ENCODE data around the gene PLD1.

Gene PLD1

GRCh38 chr3:171763392-171763791 lies 46.9 kb downstream of the PLD1 start:
- Histone ChIP-seq H3K36me3 (ENCODE audit: insufficient read depth, low read length) (no peaks in the 10 kb centered on the region), H3K27ac (ENCODE audit: low read depth, low read length) (no peak overlapping the region), H3K4me1 (ENCODE audit: insufficient read depth, low read length) (no peaks in the 10 kb centered on the region), H3K4me3 (ENCODE audit: low read length) (no peak overlapping the region), H3K27me3 (ENCODE audit: insufficient read depth, low read length) (no peaks in the 10 kb centered on the region), H3K9me3 (ENCODE audit: insufficient read depth, low read depth, low read length) (no peaks in the 10 kb centered on the region), H3K9ac (ENCODE audit: low read depth, low read length) (no peak overlapping the region)
- WGBS = no CpG with 5 or more reads among the region's 2 CpGs

GRCh38 chr3:171760477-171760876 lies 49.8 kb downstream of the PLD1 start:
- 96% methylated on average over 2 of the region's 2 CpGs for WGBS
- H3K36me3 ChIP-seq (ENCODE audit: insufficient read depth, low read length) = no peaks in the 10 kb centered on the region
- H3K27ac ChIP-seq (ENCODE audit: low read depth, low read length) = no peak overlapping the region
- H3K4me3 ChIP-seq (ENCODE audit: low read length) = no peak overlapping the region
- H3K9me3 ChIP-seq (ENCODE audit: insufficient read depth, low read depth, low read length) = no peaks in the 10 kb centered on the region
- no peaks in the 10 kb centered on the region for H3K4me1 ChIP-seq (ENCODE audit: insufficient read depth, low read length)
- no peaks in the 10 kb centered on the region for H3K27me3 ChIP-seq (ENCODE audit: insufficient read depth, low read length)
- H3K9ac ChIP-seq (ENCODE audit: low read depth, low read length) = no peak overlapping the region

DNA sequence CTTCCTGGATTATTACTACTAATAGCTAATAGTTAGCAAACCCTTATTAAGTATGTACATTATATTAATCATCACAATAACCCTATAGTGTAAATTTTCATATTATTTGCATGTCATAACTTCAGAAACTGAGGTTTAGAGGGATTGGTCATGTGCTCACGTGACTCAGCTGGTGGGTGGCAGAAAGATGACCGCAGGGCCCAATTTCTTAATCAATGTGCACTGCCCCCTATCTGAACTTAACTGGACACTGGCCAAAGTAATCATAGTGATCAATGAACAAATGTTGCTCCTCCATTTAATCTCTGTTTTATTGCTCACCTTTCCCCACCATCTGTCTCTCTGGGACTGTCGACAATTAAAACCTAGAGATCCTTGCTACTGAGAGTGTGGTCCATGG lies 52.2 kb downstream of the PLD1 start:
- H3K4me3 ChIP-seq (ENCODE audit: low read length) = no peak overlapping the region
- 95% methylated on average over 3 of the region's 3 CpGs for whole genome bisulfite sequencing

GRCh38 chr3:171757361-171758034 lies 52.8 kb downstream of the PLD1 start:
- no peaks in the 10 kb centered on the region for H3K4me1 ChIP-seq (ENCODE audit: insufficient read depth, low read length)
- 86% methylated on average over 4 of the region's 4 CpGs for WGBS

More for the DNA sequence above, 52.2 kb downstream of the PLD1 start:
- Histone ChIP-seq H3K4me1 (ENCODE audit: insufficient read depth, low read length) (no peaks in the 10 kb centered on the region), H3K27me3 (ENCODE audit: insufficient read depth, low read length) (no peaks in the 10 kb centered on the region), H3K36me3 (ENCODE audit: insufficient read depth, low read length) (no peaks in the 10 kb centered on the region), H3K27ac (ENCODE audit: low read depth, low read length) (no peak overlapping the region), H3K9ac (ENCODE audit: low read depth, low read length) (no peak overlapping the region), H3K9me3 (ENCODE audit: insufficient read depth, low read depth, low read length) (no peaks in the 10 kb centered on the region)

GRCh38 chr3:171755656-171756055 lies 54.6 kb downstream of the PLD1 start:
- WGBS = 93% methylated on average over 1 of the region's 1 CpG

More at GRCh38 chr3:171757361-171758034, 52.8 kb downstream of the PLD1 start:
- H3K27me3 ChIP-seq (ENCODE audit: insufficient read depth, low read length) = no peaks in the 10 kb centered on the region
- no peaks in the 10 kb centered on the region for H3K36me3 ChIP-seq (ENCODE audit: insufficient read depth, low read length)
- no peak overlapping the region for H3K27ac ChIP-seq (ENCODE audit: low read depth, low read length)
- no peak overlapping the region for H3K9ac ChIP-seq (ENCODE audit: low read depth, low read length)
- no peak overlapping the region for H3K4me3 ChIP-seq (ENCODE audit: low read length)
- H3K9me3 ChIP-seq (ENCODE audit: insufficient read depth, low read depth, low read length) = no peaks in the 10 kb centered on the region

GRCh38 chr3:171755015-171755589 lies 55.2 kb downstream of the PLD1 start:
- WGBS = 86% methylated on average over 2 of the region's 2 CpGs
- no peaks in the 10 kb centered on the region for H3K4me1 ChIP-seq (ENCODE audit: insufficient read depth, low read length)

More at GRCh38 chr3:171755656-171756055, 54.6 kb downstream of the PLD1 start:
- Histone ChIP-seq H3K36me3 (ENCODE audit: insufficient read depth, low read length) (no peaks in the 10 kb centered on the region), H3K9me3 (ENCODE audit: insufficient read depth, low read depth, low read length) (no peaks in the 10 kb centered on the region), H3K27ac (ENCODE audit: low read depth, low read length) (no peak overlapping the region), H3K27me3 (ENCODE audit: insufficient read depth, low read length) (no peaks in the 10 kb centered on the region), H3K4me1 (ENCODE audit: insufficient read depth, low read length) (no peaks in the 10 kb centered on the region), H3K4me3 (ENCODE audit: low read length) (no peak overlapping the region), H3K9ac (ENCODE audit: low read depth, low read length) (no peak overlapping the region)

DNA sequence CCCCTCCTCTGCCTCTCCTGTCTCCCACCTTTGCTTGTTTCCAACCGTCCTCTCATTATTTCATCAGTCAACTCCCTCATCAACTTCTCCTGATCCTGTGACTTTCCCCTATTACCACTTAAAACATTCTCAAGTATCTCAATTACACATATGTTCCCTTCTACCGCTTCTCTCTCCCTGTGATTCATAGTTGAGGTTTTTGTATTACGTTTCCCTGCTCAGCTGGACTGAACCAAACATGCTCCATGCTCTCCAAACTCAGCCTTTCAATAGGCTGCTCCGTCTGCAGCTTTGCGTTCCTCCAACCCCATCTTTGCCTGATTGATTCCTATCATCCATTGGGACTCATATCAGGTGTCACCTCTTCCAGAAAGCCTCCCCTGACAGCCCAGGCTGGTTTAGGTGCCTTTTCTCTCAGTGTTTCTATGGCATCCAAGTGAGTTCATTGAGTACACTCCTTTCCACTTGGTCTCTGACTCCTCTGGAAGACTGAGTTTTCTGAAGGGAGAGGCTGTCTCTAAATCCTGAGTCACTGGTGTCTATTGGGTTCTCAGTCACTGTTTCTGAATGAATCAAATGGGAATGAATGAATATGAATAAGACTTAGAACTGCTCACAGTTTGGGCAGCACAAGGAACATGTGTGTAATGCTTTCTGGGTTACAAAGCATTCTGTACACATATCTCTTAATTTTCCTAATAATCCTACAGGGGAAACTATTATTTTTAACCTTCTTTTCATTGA lies 56.4 kb downstream of the PLD1 start:
- WGBS = 95% methylated on average over 5 of the region's 5 CpGs
- Histone ChIP-seq H3K9ac (ENCODE audit: low read depth, low read length) (no peak overlapping the region), H3K9me3 (ENCODE audit: insufficient read depth, low read depth, low read length) (no peaks in the 10 kb centered on the region), H3K4me3 (ENCODE audit: low read length) (no peak overlapping the region), H3K27ac (ENCODE audit: low read depth, low read length) (no peak overlapping the region), H3K27me3 (ENCODE audit: insufficient read depth, low read length) (no peaks in the 10 kb centered on the region), H3K36me3 (ENCODE audit: insufficient read depth, low read length) (no peaks in the 10 kb centered on the region), H3K4me1 (ENCODE audit: insufficient read depth, low read length) (peaks cover 2% of the 10 kb centered on the region; the same call in 1 of the 2 replicates)

More at GRCh38 chr3:171755015-171755589, 55.2 kb downstream of the PLD1 start:
- Histone ChIP-seq H3K9me3 (ENCODE audit: insufficient read depth, low read depth, low read length) (no peaks in the 10 kb centered on the region), H3K4me3 (ENCODE audit: low read length) (no peak overlapping the region), H3K27ac (ENCODE audit: low read depth, low read length) (no peak overlapping the region), H3K36me3 (ENCODE audit: insufficient read depth, low read length) (no peaks in the 10 kb centered on the region), H3K9ac (ENCODE audit: low read depth, low read length) (no peak overlapping the region), H3K27me3 (ENCODE audit: insufficient read depth, low read length) (no peaks in the 10 kb centered on the region)

GRCh38 chr3:171753025-171753472 lies 57.2 kb downstream of the PLD1 start:
- Histone ChIP-seq H3K9ac (ENCODE audit: low read depth, low read length) (no peak overlapping the region), H3K9me3 (ENCODE audit: insufficient read depth, low read depth, low read length) (no peaks in the 10 kb centered on the region), H3K27me3 (ENCODE audit: insufficient read depth, low read length) (no peaks in the 10 kb centered on the region), H3K4me1 (ENCODE audit: insufficient read depth, low read length) (peaks cover 10% of the 10 kb centered on the region), H3K4me3 (ENCODE audit: low read length) (no peak overlapping the region), H3K36me3 (ENCODE audit: insufficient read depth, low read length) (no peaks in the 10 kb centered on the region), H3K27ac (ENCODE audit: low read depth, low read length) (no peak overlapping the region)
- WGBS = 91% methylated on average over 5 of the region's 5 CpGs

GRCh38 chr3:171752329-171752728 lies 58.0 kb downstream of the PLD1 start:
- Histone ChIP-seq H3K9ac (ENCODE audit: low read depth, low read length) (no peak overlapping the region), H3K27me3 (ENCODE audit: insufficient read depth, low read length) (no peaks in the 10 kb centered on the region), H3K36me3 (ENCODE audit: insufficient read depth, low read length) (no peaks in the 10 kb centered on the region), H3K9me3 (ENCODE audit: insufficient read depth, low read depth, low read length) (no peaks in the 10 kb centered on the region), H3K4me3 (ENCODE audit: low read length) (no peak overlapping the region), H3K27ac (ENCODE audit: low read depth, low read length) (no peak overlapping the region), H3K4me1 (ENCODE audit: insufficient read depth, low read length) (peaks cover 17% of the 10 kb centered on the region)
- WGBS = 93% methylated on average over 2 of the region's 2 CpGs

GRCh38 chr3:171749124-171749523 lies 61.2 kb downstream of the PLD1 start:
- Histone ChIP-seq H3K27ac (ENCODE audit: low read depth, low read length) (no peak overlapping the region), H3K9ac (ENCODE audit: low read depth, low read length) (no peak overlapping the region), H3K4me3 (ENCODE audit: low read length) (no peak overlapping the region), H3K9me3 (ENCODE audit: insufficient read depth, low read depth, low read length) (peaks cover 15% of the 10 kb centered on the region), H3K36me3 (ENCODE audit: insufficient read depth, low read length) (no peaks in the 10 kb centered on the region), H3K4me1 (ENCODE audit: insufficient read depth, low read length) (peaks cover 18% of the 10 kb centered on the region), H3K27me3 (ENCODE audit: insufficient read depth, low read length) (no peaks in the 10 kb centered on the region)
- WGBS = 80% methylated on average over 1 of the region's 1 CpG

All from HUES64 (cell line).